K562 (cell line): ENCODE data around the gene SCAMP2. TPM values are rescaled to one million over a fixed set of nuclear protein-coding genes. Genes with fewer than 3 reads are reported as not detected.
A peak's percentile ranks its signal among the peaks of the same experiment; 100 is the strongest.

Experiments
- BCL6 ChIP-seq: fragments of 250-450 bp; sonication (Bioruptor Pico); IDR thresholded peaks from 2 replicates; pipeline ENCODE4 v1.4.0; 2020
- EP300 ChIP-seq: IDR thresholded peaks from 2 replicates; pipeline ENCODE4 v1.6.1; 2012; ENCODE audit warnings: low read length, improper control_type of control experiment
- GABPA ChIP-seq: fragments of 200-800 bp; sonication (Bioruptor generic); conservative IDR thresholded peaks from 2 replicates; pipeline ENCODE4 v1.6.1; 2016; ENCODE audit warnings: low read depth, missing genetic modification characterization, missing compliant biosample characterization
- ILK ChIP-seq: fragments of 450-650 bp; IDR thresholded peaks from 2 replicates; pipeline ENCODE4 v1.6.1; 2016; ENCODE audit warnings: missing genetic modification characterization, low read depth, mild to moderate bottlenecking, missing compliant biosample characterization, moderate library complexity, borderline replicate concordance
- KAT2B ChIP-seq: IDR thresholded peaks from one replicate; pipeline ENCODE4 v1.6.1; 2012; ENCODE audit warnings: low read depth, mild to moderate bottlenecking, control low read depth, inconsistent platforms, low read length, moderate library complexity
- MAZ ChIP-seq, 2 experiments: fragments of 450-650 bp in 1 of 2; sonication (generic) in 1 of 2; formaldehyde crosslinking; IDR thresholded peaks in 1 of 2; conservative IDR thresholded peaks in 1 of 2; 2 replicates each; pipeline versions ENCODE4 v1.4.0 to v1.5.0; 2020; ENCODE audit warnings: mild to moderate bottlenecking in 1 of 2, missing genetic modification reagents in 1 of 2
- NCOA4 ChIP-seq: fragments of 450-650 bp; IDR thresholded peaks from 2 replicates; pipeline ENCODE4 v1.6.1; 2018; ENCODE audit warnings: mild to moderate bottlenecking; ENCODE audit not compliant: partially characterized antibody
- NFRKB ChIP-seq: fragments of 450-650 bp; IDR thresholded peaks from 2 replicates; pipeline ENCODE4 v1.6.1; 2016; ENCODE audit warnings: low read depth
- NUFIP1 ChIP-seq: fragments of 450-650 bp; IDR thresholded peaks from 2 replicates; pipeline ENCODE4 v1.6.1; 2018; ENCODE audit not compliant: partially characterized antibody
- PATZ1 ChIP-seq: fragments of 250-450 bp; sonication (Bioruptor Pico); IDR thresholded peaks from 2 replicates; pipeline ENCODE4 v1.5.0; 2020; ENCODE audit warnings: mild to moderate bottlenecking, borderline replicate concordance
- PHF8 ChIP-seq: fragments of 200-600 bp; sonication (generic); IDR thresholded peaks from 2 replicates; pipeline ENCODE4 v1.6.1; 2012; ENCODE audit warnings: mixed run types, mild to moderate bottlenecking, inconsistent platforms, low read length, moderate library complexity, borderline replicate concordance
- PTBP1 ChIP-seq: fragments of 200-400 bp; formaldehyde crosslinking; IDR thresholded peaks from 2 replicates; pipeline ENCODE4 v1.6.1; 2017; ENCODE audit warnings: low read depth, low read length
- RBFOX2 ChIP-seq: fragments of 200-400 bp; formaldehyde crosslinking; IDR thresholded peaks from 2 replicates; pipeline ENCODE4 v1.6.1; 2017; ENCODE audit warnings: low read depth, mild to moderate bottlenecking, low read length, moderate library complexity
- RBM22 ChIP-seq: fragments of 200-400 bp; formaldehyde crosslinking; IDR thresholded peaks from 2 replicates; pipeline ENCODE4 v1.6.1; 2018; ENCODE audit warnings: low read length, low read depth; ENCODE audit not compliant: poor library complexity, severe bottlenecking
- RBM25 ChIP-seq: fragments of 200-400 bp; formaldehyde crosslinking; IDR thresholded peaks from 2 replicates; pipeline ENCODE4 v1.6.1; 2018; ENCODE audit warnings: low read length, low read depth, moderate library complexity; ENCODE audit not compliant: severe bottlenecking
- RHOXF2B ChIP-seq: fragments of 250-450 bp; sonication (Bioruptor Pico); conservative IDR thresholded peaks from 2 replicates; pipeline ENCODE4 v1.5.1; 2021
- WHSC1 ChIP-seq: IDR thresholded peaks from one replicate; pipeline ENCODE4 v1.6.1; 2012; ENCODE audit warnings: low read length, control low read depth, inconsistent platforms
- ZBED1 ChIP-seq: IDR thresholded peaks from 2 replicates; pipeline ENCODE4 v1.6.1; 2014
- ZFPM2 ChIP-seq: fragments of 250-450 bp; sonication (Bioruptor Pico); IDR thresholded peaks from 2 replicates; pipeline ENCODE4 v1.5.1; 2022; ENCODE audit warnings: mild to moderate bottlenecking
- ZNF175 ChIP-seq: fragments of 200-800 bp; sonication (Bioruptor generic); IDR thresholded peaks from 2 replicates; pipeline ENCODE4 v1.6.1; 2016; ENCODE audit warnings: low read depth, mild to moderate bottlenecking, missing genetic modification characterization, missing compliant biosample characterization
- ZNF583 ChIP-seq: fragments of 250-450 bp; sonication (Bioruptor Pico); IDR thresholded peaks from 2 replicates; pipeline ENCODE4 v1.4.0; 2020
- polyA plus RNA-seq, 8 experiments: library from polyadenylated mRNA; depleted of rRNA in 4 of 8; stranded (reverse) in 5 of 8; unstranded in 3 of 8; fragments of >200 nt; fragmentation: Nextera tagmentation in 2 of 8; fragmentation: Illumina TruSeq in 1 of 8; extraction: Ambion mirVana in 2 of 8; extraction: Trizol in 1 of 8; gene quantifications; 2 replicates each; pipeline versions ENCODE4 v1.2.1 to v1.2.3, GENCODE V29; 2011 to 2014; ENCODE audit warnings: inconsistent platforms in 1 of 8, missing spikeins in 1 of 8
- total RNA-seq, 7 experiments: library from RNA; depleted of rRNA in 6 of 7; stranded (reverse); fragments of >200 nt in 6 of 7; fragmentation: Illumina TruSeq in 2 of 7; extraction: Trizol in 2 of 7; gene quantifications; 2 replicates each; pipeline versions ENCODE4 v1.2.1 to v1.2.3, GENCODE V29; 2011 to 2021; ENCODE audit warnings: low replicate concordance in 1 of 7
- TF ChIP-seq, protein P1 (sequence below), 2 experiments: IDR thresholded peaks in 1 of 2; conservative IDR thresholded peaks in 1 of 2; 2 replicates each; pipeline ENCODE4 v1.6.1; 2016; ENCODE audit warnings: low read depth in 2 of 2, mild to moderate bottlenecking in 1 of 2, missing compliant biosample characterization in 1 of 2, missing genetic modification characterization in 1 of 2, moderate library complexity in 1 of 2
- TF ChIP-seq, protein P2 (sequence below): sonication (generic); formaldehyde crosslinking; IDR thresholded peaks from 2 replicates; pipeline ENCODE4 v1.8.0; 2022; ENCODE audit warnings: mild to moderate bottlenecking, low read depth, missing genetic modification reagents

SCAMP2 gene
- total and polyA plus RNA-seq, 9 of the 15 experiments (the other 6 are each of a cell fraction or from before 2014, with no cell fraction given): 5.9 to 61.1 (median 20.1) TPM

- TF ChIP-seq RBFOX2: peak; percentile 94
- TF ChIP-seq NCOA4: no peak
- peak; percentile 53 for TF ChIP-seq NFRKB
- TF ChIP-seq GABPA (tag): peak; percentile 41; the same call in 1 of the 2 replicates
- TF ChIP-seq MAZ (CRISPR knock-in tag; conservative IDR thresholded peaks at IDR 0.05 in 1 of 2, IDR thresholded peaks at IDR 0.05 in 1 of 2): peak; percentile 96
- TF ChIP-seq KAT2B: no peak
- TF ChIP-seq EP300: no peak
- peak; percentile 65 for TF ChIP-seq RBM22
- no peak for TF ChIP-seq NUFIP1
- no peak for TF ChIP-seq ZFPM2 (CRISPR knock-in tag)
- TF ChIP-seq PTBP1: no peak
- TF ChIP-seq RBM25: no peak
- TF ChIP-seq ILK (tag): no peak
- TF ChIP-seq ZBED1: no peak
- no peak for TF ChIP-seq ZNF583 (CRISPR knock-in tag)
- no peak for TF ChIP-seq ZNF175
- no peak for TF ChIP-seq RHOXF2B
- no peak for TF ChIP-seq BCL6 (CRISPR knock-in tag)
- TF ChIP-seq WHSC1: no peak
- TF ChIP-seq, protein P1, sequence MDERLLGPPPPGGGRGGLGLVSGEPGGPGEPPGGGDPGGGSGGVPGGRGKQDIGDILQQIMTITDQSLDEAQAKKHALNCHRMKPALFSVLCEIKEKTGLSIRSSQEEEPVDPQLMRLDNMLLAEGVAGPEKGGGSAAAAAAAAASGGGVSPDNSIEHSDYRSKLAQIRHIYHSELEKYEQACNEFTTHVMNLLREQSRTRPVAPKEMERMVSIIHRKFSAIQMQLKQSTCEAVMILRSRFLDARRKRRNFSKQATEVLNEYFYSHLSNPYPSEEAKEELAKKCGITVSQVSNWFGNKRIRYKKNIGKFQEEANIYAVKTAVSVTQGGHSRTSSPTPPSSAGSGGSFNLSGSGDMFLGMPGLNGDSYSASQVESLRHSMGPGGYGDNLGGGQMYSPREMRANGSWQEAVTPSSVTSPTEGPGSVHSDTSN (CRISPR knock-in tag; IDR thresholded peaks at IDR 0.05; ENCODE audit: low read depth): no peak
- TF ChIP-seq, protein P1 (tag; conservative IDR thresholded peaks at IDR 0.05; ENCODE audit: low read depth): no peak
- TF ChIP-seq PHF8: peak; percentile 97; the same call in 1 of the 2 replicates
- TF ChIP-seq PATZ1 (CRISPR knock-in tag): no peak
- TF ChIP-seq, protein P2, sequence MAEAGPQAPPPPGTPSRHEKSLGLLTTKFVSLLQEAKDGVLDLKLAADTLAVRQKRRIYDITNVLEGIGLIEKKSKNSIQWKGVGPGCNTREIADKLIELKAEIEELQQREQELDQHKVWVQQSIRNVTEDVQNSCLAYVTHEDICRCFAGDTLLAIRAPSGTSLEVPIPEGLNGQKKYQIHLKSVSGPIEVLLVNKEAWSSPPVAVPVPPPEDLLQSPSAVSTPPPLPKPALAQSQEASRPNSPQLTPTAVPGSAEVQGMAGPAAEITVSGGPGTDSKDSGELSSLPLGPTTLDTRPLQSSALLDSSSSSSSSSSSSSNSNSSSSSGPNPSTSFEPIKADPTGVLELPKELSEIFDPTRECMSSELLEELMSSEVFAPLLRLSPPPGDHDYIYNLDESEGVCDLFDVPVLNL: no peak
Observed at GRCh38 chr15:74906450-74907162, 33.4 kb upstream of the SCAMP2 start, which contains the start of gene FAM219B (continued).
